HG03378 (cell line): ENCODE data around the gene MARCO.
"Not testable (repeated sequence)": the region's sequence is repeated elsewhere in the genome, so short reads cannot be mapped to it uniquely, and the experiment has no call there.

Experiments used
- ATAC-seq: cut with Tn5 transposase; IDR thresholded peaks from one replicate; pipeline ENCODE4 v1.9.1; 2021; ENCODE audit warnings: mild to moderate bottlenecking, moderate library complexity; ENCODE audit not compliant: unreplicated experiment

The MARCO gene

DNA sequence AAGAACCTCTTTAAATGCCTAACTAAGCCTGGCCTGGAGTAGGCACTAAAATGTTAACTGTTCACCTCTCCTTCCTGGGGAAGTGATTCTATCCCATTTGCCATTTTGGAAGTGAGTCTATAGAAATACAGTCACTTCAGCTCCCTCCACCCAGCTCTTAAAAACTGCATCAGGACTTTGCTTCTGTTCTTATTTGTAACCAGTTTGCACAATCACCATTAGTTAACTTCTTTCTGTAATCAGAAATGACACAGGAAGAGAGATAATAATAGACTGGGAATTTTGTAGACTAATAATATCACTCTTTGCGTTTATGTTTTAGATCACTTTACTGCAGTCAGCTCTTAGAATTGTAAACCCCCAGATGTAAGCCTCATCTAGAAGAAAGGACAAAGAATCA lies 16.0 kb upstream of the MARCO start:
- ATAC-seq, result no peak

DNA sequence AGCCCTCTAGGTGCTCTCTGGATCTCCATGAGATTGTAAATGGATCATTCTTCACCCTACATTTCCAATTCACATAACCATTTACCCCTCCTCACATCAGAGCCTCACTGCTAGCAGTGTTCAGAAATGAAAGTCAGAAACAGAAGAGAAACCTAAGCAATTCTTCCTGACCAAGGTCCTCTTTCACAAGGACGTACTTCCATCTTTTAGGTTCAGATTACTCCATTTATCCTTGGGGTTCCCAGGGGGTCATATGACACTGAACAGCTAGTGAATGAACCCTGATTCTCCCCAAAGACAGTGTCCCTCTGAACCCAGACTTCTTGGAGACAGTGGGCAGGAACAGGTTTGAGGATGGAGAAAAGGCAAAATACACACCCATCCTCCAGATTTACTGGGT lies 12.9 kb upstream of the MARCO start:
- ATAC-seq, result no peak

DNA sequence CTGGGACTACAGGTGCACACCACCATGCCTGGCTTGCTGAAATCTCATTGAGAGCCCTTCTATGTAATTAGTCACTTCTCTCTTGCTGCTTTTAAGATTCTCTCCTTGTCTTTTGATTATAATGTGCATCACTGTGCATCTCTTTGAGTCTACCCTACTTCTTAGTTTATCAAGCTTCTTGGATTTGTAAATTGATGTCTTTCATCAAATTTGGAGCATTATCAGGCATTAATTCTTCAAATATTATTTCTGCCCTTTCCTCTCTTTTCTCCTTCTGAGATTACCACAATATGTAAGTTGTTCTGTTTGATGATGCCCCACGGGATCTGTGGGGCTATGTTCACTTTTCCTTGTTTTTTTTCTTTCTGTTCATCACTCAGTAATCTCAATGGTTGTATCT lies 9.0 kb upstream of the MARCO start:
- ATAC-seq, result no peak

DNA sequence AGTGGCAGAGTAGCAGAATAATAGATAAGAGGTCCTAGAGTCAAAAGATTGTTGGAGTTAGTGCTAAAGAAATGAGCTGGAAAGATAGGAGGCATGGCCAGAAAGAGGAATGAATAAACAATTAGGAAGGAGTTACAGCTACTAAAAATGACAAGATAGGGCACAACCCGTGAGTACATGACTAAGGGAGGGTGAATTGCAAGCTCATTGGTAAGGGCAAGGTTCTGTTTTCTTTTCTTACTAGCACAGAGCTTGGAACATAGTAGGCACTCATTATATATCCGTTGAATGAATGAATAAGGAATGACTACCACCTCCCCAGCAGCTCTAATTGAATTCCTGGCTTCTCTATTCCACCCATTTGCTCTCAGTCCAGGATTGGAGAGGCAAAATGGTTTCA lies 5.7 kb upstream of the MARCO start:
- ATAC-seq, result no peak

DNA sequence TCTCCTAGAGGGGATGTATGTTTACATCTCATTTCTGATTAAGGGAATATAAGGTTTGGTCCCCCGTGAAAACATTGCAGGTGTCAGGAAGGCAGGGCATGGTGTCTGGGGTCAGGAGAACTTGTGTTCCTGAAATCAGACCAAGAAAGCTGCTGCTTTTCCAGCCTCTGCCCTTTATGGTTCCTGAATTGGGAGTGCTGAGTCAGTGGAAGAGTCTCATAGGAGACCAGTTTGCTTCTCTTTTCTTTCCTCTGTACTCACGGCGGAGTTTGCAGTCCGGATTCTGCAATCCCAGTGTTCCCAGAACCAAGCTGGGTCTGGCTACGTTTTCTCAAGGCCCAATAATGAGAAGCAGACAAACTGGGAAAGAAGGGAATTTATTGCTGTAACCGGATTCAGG lies 5.1 kb upstream of the MARCO start:
- no peak for ATAC-seq

DNA sequence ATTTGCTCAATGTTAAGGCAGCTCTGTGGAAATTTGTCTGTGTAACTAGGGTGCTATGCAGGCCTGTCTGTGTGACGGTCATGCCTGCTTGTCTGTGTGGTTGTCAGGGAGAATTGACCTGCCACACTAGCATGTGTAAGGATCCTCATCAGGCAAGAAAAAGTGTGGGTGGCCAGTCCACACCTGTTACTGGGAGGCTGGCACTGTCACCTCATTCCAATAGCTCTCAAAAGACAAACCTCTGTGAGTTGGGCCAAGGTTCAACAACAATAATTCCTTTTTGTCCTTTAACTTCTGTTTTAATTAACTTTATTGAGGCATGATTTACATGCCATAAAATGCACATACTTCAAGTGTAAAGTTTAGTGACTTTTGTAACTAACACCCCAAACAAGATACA lies 4.2 kb upstream of the MARCO start:
- no peak for ATAC-seq

DNA sequence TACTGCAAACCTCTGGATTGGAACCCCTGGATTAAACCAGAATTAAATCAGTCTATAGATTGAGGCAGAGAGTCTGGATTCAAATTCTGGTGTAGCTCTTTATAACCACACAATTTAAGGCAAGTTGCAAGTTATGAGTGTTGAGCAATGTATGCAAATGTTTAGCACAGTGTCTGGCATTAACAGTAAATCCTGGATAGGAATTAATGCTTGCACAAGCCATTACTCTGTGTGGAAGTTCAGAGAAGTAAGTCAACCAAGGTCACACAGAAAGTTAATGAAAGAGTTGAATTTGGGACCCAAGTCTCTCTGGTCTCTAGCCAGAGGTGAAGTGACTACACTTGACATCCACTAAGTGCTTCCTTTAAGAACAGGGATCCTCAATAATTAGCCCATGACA lies 2.0 kb upstream of the MARCO start:
- ATAC-seq, result no peak

DNA sequence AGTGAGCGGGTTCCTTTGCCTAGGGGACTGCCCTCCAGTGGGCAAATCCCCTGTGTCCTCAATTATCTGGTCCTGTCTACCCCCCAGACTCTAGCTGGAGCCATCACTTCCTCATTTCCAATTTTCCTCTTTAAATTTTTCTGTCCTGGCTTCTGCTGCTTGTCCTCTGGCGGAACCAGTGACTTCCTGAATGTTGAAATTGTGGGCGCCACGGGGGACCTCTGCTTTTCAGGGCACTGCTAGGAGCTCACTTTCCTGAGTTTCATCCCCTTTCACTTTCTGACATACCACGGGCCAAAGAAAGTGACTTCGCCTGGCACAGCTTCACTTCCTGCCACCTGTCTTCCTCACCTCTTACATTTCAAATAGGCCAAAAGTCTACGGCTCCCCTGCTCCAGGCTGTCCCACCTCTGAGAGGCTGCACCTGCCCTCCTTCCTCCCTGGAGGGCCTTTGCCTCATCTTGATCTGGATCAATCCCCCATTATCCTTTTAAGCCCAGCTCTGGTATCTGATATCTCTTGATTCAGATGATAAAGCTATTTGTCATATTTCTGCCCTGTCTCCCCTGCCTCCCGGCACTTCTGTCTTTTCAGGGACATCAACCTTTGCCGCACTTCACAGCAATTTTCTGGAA lies 1.4 kb upstream of the MARCO start:
- no peak for ATAC-seq

DNA sequence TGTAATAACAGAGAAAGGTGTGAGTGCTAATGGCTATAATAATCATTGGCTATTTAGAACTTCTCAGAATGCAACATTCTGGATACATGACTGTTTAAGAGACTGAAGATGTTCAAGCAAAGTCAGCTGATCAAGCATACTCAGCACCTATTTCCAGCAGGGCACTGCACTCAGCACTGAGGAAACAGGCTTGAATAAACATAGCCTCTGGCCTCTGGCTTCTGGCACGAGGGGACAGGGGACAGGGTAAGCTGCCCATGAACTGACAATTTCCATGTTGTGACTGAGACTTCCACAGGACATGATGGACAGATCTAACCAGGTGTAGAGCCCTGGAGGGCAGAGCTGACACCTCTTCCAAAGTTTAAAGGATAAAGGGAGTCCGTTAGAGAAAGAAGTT lies 1.3 kb downstream of the MARCO start:
- ATAC-seq, result no peak

DNA sequence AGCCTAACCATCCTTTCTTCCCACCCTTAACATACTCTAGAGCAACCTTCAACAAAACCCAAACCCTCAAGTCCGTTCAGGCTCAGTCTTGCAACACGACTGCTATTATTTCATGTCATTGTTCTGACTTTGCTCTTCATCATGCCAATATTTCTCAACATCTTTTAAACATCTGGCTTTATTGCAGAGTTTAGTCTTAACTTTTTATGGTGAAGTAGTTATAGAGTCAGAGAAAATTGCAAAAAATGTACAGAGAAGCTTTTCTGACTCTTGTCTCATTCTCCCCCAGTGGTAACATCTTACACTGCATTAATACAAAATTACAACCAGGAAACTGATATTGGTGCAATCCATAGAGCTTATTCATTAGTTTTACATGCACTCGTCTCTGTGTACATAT lies 3.9 kb downstream of the MARCO start:
- no peak for ATAC-seq

DNA sequence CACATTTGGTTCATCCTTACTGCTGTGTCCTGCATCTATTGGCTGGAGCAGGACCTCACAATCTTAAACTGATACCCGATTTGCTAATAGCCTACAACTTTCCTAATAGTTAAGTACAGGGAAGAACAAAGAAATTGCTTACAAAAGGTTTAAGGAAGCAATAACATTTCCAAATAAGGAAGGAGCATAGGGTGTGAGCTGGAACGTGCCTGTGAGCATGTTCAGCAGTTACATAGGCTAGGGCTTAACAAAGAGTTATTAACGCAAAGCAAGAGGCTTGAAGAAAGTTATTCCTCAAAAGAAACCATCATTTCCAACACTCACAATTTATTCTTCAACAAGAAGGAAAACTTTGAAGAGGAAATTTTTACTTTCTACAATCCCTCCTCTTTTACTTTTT lies 6.3 kb downstream of the MARCO start:
- ATAC-seq, result not testable (repeated sequence)

DNA sequence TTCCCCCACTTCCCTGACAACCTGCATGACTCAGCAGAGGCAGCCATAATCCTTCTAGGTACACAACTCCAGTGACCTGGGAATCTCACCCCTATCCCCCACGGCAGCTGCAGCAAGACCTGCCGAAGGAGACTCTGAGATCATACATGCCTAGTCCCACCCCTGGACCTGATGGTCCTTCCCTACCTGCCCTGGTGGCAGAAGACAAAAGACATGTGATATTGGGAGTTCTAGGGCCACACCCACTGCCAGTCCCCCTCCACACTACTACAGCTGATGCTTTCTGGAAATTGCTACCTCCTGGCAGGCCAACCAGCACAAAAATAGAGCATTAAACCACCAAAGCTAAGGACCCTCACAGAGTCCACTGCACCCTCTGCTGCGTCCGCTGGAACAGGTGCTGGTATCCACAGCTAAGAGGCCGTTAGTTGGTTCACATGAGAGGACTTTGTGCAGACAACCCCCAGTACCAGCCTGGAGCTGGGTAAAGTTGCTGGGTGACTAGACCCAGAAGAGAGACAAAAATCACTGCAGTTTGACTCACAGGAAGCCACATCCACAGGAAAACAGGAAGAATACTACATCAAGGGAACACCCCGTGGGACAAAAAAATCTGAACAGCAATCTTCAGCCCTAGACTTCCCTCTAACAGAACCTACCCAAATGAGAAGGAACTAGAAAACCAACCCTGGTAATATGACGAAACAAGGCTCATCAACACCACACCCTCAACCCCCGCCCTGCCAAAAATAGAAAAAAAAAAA lies 12.5 kb downstream of the MARCO start:
- ATAC-seq, result no peak

DNA sequence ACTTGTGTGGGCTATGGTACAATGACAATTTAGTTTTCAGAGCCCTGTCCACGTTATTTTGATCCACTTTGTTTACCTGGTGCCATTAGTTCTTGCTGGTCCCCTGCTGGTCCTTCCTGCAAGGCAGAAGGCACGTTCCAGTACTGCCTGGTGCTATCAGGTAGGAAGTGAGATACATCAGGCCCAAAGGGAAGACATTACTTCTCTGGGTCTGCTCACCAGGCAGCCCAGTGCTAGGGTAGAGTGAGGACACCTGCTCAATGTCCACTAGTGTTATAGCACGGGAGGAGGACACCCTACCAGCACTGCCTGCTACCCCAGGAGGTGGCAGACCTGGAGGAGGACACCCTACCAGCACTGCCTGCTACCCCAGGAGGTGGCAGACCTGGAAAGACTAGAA lies 23.7 kb downstream of the MARCO start:
- ATAC-seq, result no peak

DNA sequence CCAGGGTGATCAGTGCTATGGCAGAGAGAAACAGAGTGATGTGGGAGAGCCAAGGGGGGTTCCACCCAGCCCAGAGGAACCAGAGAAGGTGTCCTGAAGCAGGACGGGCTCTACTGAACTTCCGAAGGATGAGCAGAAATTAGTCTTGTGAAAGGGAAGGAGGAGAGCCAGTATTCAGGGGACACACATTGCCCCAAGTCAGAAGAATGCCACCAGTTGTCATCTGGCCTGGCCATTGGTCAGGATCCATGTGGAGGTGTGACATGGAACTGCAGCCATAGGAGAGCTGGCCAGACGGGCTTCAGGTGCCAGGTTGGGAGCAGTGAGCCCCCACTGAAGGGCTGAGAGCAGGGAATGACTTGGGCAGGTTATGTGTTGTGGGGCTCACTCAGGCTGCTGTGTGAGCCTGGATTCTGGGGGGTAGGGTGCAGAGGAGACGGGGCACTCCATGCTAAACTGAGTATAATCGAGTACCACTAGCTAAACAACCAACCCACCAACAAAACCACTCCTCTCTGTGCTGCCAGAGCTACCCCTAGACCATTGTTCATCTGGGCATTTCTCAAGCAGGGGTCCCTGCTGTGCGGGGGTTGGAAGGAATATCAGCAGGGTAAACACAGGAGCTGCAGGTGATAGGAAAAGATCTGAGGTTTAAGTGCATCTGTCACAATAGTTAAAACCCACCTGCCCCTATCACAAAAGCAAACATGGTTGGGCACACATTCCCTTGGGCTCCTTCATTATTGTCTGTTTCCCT lies 25.3 kb downstream of the MARCO start:
- ATAC-seq, result no peak

DNA sequence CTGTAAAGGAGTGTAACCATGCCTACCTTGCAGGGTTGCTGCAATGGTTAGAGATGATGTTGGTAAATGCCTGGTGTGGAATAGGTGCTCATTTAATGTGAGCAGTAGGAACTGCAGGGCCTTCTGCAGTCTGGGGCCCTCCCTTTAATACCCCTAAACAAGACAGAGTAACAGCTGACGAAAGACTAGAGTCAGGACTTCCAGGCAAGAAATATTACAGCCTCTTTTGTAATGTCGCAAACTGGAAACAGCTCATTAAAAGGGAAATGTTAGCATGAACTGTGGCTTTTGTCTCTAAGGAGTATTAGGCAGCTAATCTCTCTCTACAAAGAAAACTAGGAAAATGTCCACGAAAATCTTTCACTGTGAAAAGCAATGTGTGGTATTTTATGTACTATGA lies 26.0 kb downstream of the MARCO start:
- ATAC-seq, result no peak

DNA sequence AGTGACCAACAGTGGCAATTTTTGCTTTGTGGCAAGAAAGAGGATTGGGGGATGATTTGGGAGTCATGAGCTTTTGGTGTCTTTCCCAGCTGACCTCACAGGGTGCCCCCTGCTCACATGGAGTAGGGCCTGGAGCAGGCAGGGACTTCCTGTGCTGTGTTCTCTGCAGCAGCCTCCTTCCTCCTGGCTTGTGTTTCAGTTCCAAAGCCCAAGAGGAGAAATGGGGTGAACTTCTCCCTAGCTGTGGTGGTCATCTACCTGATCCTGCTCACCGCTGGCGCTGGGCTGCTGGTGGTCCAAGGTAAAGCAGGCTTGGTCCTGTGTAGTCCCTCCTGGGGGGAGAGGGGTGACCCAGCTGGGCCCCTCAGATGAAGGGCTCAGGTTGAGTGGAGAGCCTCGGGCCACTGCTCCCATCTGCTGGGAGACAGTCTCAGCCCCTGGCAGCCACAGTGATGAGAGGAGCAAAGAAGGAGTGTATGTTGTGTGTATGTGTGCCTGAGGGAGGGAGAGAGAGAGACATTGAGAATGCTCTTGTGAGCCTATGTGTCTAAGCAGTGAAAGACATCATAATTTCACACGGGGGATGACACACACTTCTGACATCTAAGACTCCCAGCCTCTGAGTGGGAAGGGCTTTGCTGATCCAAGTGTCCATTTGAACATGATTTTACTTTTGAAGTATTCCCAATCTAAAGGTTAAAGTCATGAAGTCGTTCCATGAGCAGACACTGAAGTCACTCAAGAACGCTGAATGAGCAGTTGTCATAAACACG lies 27.2 kb downstream of the MARCO start:
- ATAC-seq, result no peak

DNA sequence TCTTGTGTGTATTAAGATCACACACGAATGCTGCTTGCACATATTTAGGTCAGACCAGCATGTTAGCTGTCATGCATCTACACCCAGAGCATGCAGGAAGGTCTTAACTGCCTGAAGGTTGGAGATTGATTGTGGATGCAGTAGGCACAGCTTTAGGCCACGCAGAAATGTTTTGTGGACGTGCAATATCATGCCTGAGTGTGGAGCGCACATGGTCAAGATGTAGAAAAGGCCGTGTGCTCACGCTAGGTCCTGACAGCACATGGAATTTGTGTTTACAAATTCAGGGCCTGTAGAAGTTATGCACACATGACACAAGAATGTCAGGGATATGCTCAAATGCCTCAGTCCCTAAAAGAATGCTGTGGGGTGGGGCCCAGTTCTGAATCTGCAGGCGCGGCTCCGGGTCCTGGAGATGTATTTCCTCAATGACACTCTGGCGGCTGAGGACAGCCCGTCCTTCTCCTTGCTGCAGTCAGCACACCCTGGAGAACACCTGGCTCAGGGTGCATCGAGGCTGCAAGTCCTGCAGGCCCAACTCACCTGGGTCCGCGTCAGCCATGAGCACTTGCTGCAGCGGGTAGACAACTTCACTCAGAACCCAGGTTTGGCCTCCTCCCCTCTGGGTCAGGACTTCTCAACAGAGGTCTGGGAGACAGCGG lies 27.9 kb downstream of the MARCO start:
- no peak for ATAC-seq

DNA sequence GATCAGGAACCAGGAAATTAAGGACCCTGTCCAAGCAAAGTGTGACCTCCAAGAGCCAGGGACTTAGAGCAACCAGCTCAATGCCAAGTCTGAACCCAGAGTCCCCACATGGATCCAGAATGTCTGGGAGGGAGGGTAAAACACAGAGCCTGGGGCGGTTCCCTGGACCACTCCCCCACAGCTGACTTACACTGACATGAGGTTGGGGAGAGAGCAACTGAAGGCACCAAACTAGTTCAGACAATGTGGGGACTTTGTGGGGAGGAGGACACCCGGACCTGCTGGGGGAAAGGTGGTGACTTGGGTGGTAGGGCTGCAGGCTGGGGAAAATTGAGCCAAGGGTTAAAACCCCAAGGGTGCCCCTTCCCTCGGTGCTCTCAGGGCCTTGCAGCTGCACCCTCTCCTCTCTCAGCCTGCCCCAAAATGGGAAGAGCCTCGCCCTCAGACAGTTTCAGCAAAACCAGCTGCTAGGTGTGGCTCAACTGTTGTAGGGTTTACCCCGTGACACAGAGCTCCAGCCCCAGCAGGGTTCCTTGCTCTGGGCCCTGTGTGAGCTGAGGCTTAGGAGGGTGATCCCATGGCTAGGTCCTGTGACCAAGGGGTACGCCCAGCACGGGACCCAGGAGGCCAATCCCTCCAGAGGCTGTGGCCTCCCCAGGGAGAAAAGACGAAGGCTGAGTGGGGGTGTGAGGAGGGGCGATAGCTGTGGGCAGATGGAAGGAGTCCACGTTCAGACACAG lies 28.6 kb downstream of the MARCO start:
- no peak for ATAC-seq

DNA sequence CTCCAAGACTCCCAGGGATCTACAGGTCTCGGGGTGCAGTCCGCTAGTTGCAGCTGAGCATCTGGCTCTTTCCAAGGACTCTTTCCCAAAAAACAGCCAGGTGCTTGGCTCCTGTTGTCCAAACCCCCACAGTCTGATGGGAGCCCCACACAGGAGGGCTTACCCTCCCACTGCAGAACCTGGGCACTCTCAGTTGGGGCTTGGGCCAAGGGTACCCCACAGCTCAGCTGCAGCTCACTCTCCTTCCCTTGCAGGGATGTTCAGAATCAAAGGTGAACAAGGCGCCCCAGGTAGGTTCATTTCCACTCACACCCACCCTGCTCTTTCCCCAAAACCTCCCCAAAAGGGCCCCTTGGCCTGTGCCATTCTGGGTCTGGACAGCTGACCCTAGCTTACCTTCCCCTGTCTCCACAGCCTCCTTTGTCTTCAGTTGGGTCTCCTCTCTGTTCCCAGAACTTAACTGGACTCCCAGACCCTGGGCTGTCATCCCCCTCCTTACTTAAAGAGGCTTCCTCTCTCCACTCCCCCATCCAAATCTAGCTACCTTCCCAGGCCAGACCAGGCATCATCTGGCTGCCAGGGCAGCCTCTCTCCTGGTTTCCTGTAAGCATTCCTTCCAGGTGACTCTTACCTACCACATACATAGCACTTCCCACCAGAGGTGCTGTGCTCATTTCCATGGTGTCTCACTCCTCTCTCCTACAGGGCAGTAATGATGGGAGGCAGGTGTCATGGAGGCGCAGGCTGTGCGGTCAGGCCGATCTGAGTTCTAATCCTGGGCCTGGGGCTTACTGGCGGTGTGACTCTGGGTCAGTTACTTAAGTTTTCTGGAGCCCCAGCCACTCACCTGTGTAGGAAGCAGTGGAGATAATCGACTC lies 29.5 kb downstream of the MARCO start:
- ATAC-seq, result no peak
